GM12891 (cell line): ENCODE data around the gene RCE1.

Experiments
- DNase-seq: peaks from one replicate; pipeline ENCODE4 v3.0.0; 2011; ENCODE audit warnings: low spot score; ENCODE audit not compliant: insufficient read length
- FAIRE-seq: peaks from 2 replicates; lab custom pipeline; 2011; peaks lifted over from hg19 to GRCh38; lab: Jason Lieb, UNC
- PAX5 ChIP-seq: IDR thresholded peaks from 2 replicates; pipeline ENCODE4 v1.6.1; 2011; ENCODE audit warnings: low read length, moderate library complexity, mild to moderate bottlenecking; ENCODE audit not compliant: insufficient read depth, severe bottlenecking
- POLR2A ChIP-seq: IDR thresholded peaks from 2 replicates; pipeline ENCODE4 v1.6.1; 2011; ENCODE audit warnings: low read depth, low read length, control low read depth
- POLR2AphosphoS5 ChIP-seq: IDR thresholded peaks from 2 replicates; pipeline ENCODE4 v1.6.1; 2011; ENCODE audit warnings: low read depth, low read length, control low read depth
- POU2F2 ChIP-seq: IDR thresholded peaks from 2 replicates; pipeline ENCODE4 v1.6.1; 2011; ENCODE audit warnings: low read depth, mild to moderate bottlenecking, control low read depth, low read length, moderate library complexity
- SPI1 ChIP-seq: IDR thresholded peaks from 2 replicates; pipeline ENCODE4 v1.6.1; 2011; ENCODE audit warnings: low read depth, low read length, control low read depth
- TAF1 ChIP-seq: IDR thresholded peaks from 2 replicates; pipeline ENCODE4 v1.6.1; 2011; ENCODE audit warnings: low read depth, low read length, control low read depth

RCE1 gene

GRCh38 chr11:66888282-66888681 is 45.0 kb downstream of the RCE1 start:
- DNase-seq = no peak
- no peak for FAIRE-seq
- TF ChIP-seq POLR2AphosphoS5 = no peak
- TF ChIP-seq POLR2A = no peak
- no peak for TF ChIP-seq SPI1
- TF ChIP-seq POU2F2 = no peak
- no peak for TF ChIP-seq PAX5
- no peak for TF ChIP-seq TAF1

DNA sequence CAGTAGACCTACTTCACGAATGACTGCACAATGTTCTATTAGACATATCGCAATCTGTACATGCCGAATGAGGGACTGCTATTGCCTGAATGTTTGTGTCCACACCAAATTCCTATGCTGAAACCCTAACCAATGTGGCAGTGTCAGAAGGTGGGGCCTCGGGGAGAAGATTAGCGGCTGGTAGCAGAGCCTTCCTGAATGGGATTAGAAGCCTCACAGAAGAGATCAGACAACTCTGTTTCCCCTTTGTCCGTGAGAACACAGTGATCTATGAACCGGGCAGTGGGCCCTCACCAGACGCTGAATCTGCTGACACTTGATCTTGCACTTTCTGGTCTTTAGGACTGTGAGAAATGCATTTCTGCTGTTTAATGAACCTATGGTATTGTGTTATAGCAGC is 46.7 kb downstream of the RCE1 start:
- no peak for TF ChIP-seq POU2F2
- no peak for TF ChIP-seq TAF1
- TF ChIP-seq POLR2A = no peak
- TF ChIP-seq PAX5 = no peak
- TF ChIP-seq POLR2AphosphoS5 = no peak
- FAIRE-seq (no peak), DNase-seq (no peak)

- peak; percentile 87 for FAIRE-seq
- peak; percentile 18 for TF ChIP-seq PAX5
- peak; percentile 59; the same call in 1 of the 2 replicates for TF ChIP-seq POU2F2
- TF ChIP-seq POLR2A = no peak
- peak; percentile 32; the same call in 1 of the 2 replicates for TF ChIP-seq SPI1
- DNase-seq = peak; percentile 72
These were observed 48.8 kb downstream of the RCE1 start for GRCh38 chr11:66891851-66892660.

GRCh38 chr11:66892911-66893310 is 49.7 kb downstream of the RCE1 start:
- FAIRE-seq (no peak), DNase-seq (no peak)
- TF ChIP-seq POLR2A (no peak), PAX5 (no peak), POU2F2 (no peak)

DNA sequence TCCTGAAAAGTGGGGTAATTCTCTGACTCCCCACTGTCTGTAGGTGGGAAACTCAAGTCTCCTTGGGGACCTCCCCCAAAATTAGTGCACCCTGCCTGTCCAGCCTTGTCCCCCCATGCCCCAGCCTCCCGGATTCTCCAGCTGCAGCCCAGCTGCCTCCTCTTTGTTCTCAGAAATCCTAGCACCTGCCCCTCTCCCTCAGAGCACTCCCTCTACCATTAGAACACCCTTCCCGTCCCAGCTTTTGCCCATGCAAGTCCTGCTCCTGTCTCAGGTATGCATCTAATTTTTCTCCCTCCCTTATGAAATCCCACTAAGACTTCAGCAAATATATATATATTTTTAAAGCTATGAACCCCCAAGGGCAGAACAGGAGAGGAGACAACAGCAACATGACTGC is 50.9 kb downstream of the RCE1 start:
- TF ChIP-seq SPI1 (no peak), POLR2A (no peak), POLR2AphosphoS5 (no peak), TAF1 (no peak), POU2F2 (no peak), PAX5 (no peak)
- DNase-seq (no peak), FAIRE-seq (no peak)
